SK-N-SH (cell line): Measurements from ENCODE around the gene KCNJ8. TPM values are rescaled to one million over a fixed set of nuclear protein-coding genes. Genes with fewer than 3 reads are reported as not detected.
"Not testable (repeated sequence)": the region's sequence is repeated elsewhere in the genome, so short reads cannot be mapped to it uniquely, and the experiment has no call there.

ENCODE experiments used
- CTCF ChIA-PET: fragments of 300-600, 350-600 bp; formaldehyde crosslinking; extraction: SDS; loops from one replicate; lab custom pipeline; 2021; lab: Yijun Ruan, JAX
- POLR2A ChIA-PET: fragments of 350-600 bp; sonication (Branson Sonifier 250); formaldehyde crosslinking; extraction: SDS; loops from one replicate; lab custom pipeline; 2020; ENCODE audit warnings: antibody characterized with exemption, inconsistent platforms; lab: Yijun Ruan, JAX
- DNase-seq: peaks from one replicate; pipeline ENCODE4 v3.0.0; 2012
- H2AFZ ChIP-seq: fragments of 200-600 bp; sonication (generic); 2 replicates; pipeline ENCODE4 v1.8.1; 2016; ENCODE audit warnings: antibody characterized with exemption, mild to moderate bottlenecking, low read depth
- H3F3A ChIP-seq: fragments of 200-600 bp; sonication (generic); replicated peaks from 2 replicates; pipeline ENCODE3; 2016; ENCODE audit warnings: antibody characterized with exemption, mild to moderate bottlenecking; ENCODE audit not compliant: insufficient read depth
- H3K27ac ChIP-seq, 2 experiments: fragments of 200-500 bp in 1 of 2; fragments of 200-600 bp in 1 of 2; sonication (Bioruptor generic) in 1 of 2; sonication (generic), shearing (Covaris generic) in 1 of 2; 2 replicates each; pipeline versions ENCODE4 v1.5.1 to v1.6.1; 2014 to 2016; ENCODE audit warnings: low read depth in 2 of 2, inconsistent platforms in 1 of 2, low read length in 1 of 2, mild to moderate bottlenecking in 1 of 2, mixed read lengths in 1 of 2
- H3K27me3 ChIP-seq: fragments of 200-600 bp; sonication (generic), shearing (Covaris generic); 2 replicates; pipeline ENCODE4 v1.6.1; 2016; ENCODE audit warnings: mixed run types; ENCODE audit not compliant: insufficient read depth
- H3K36me3 ChIP-seq, 2 experiments: fragments of 200-500 bp in 1 of 2; fragments of 200-600 bp in 1 of 2; sonication (Bioruptor generic) in 1 of 2; sonication (generic) in 1 of 2; replicated peaks in 1 of 2; 2 replicates each; pipeline versions ENCODE3 to v1.5.1; 2014 to 2016; ENCODE audit warnings: low read length in 1 of 2, mild to moderate bottlenecking in 1 of 2; ENCODE audit not compliant: insufficient read depth in 2 of 2, control insufficient read depth in 1 of 2
- H3K4me1 ChIP-seq, 2 experiments: fragments of 200-500 bp in 1 of 2; fragments of 200-600 bp in 1 of 2; sonication (Bioruptor generic) in 1 of 2; sonication (generic), shearing (Covaris generic) in 1 of 2; 2 replicates each; pipeline versions ENCODE4 v1.5.1 to v1.6.1; 2014 to 2016; ENCODE audit warnings: low read depth in 1 of 2, low read length in 1 of 2, mixed run types in 1 of 2; ENCODE audit not compliant: insufficient read depth in 2 of 2, control insufficient read depth in 1 of 2
- H3K4me2 ChIP-seq: fragments of 200-600 bp; sonication (generic), shearing (Covaris generic); 2 replicates; pipeline ENCODE4 v1.6.1; 2017; ENCODE audit warnings: mixed run types
- H3K4me3 ChIP-seq, 2 experiments: fragments of 200-500 bp in 1 of 2; fragments of 200-600 bp in 1 of 2; sonication (Bioruptor generic) in 1 of 2; sonication (generic), shearing (Covaris generic) in 1 of 2; 2 replicates each; pipeline versions ENCODE4 v1.5.1 to v1.8.1; 2014 to 2016; ENCODE audit warnings: low read depth in 2 of 2, inconsistent platforms in 1 of 2, low read length in 1 of 2, mild to moderate bottlenecking in 1 of 2, mixed read lengths in 1 of 2, moderate library complexity in 1 of 2
- H3K79me2 ChIP-seq: fragments of 200-600 bp; sonication (generic); 2 replicates; pipeline ENCODE4 v1.8.1; 2017; ENCODE audit warnings: mild to moderate bottlenecking; ENCODE audit not compliant: insufficient read depth
- H3K9ac ChIP-seq: fragments of 200-600 bp; sonication (generic); 2 replicates; pipeline ENCODE4 v1.6.1; 2017; ENCODE audit warnings: mixed run types
- H3K9me2 ChIP-seq: fragments of 200-600 bp; sonication (generic); 2 replicates; pipeline ENCODE4 v1.6.1; 2017; ENCODE audit warnings: mixed run types
- H3K9me3 ChIP-seq: fragments of 200-600 bp; sonication (generic); 2 replicates; pipeline ENCODE4 v1.6.1; 2017; ENCODE audit warnings: mixed run types, mild to moderate bottlenecking, moderate library complexity
- H4K20me1 ChIP-seq: fragments of 200-600 bp; sonication (generic); 2 replicates; pipeline ENCODE4 v1.6.1; 2017; ENCODE audit warnings: mild to moderate bottlenecking, mixed run types; ENCODE audit not compliant: insufficient read depth
- EZH2phosphoT487 ChIP-seq: fragments of 200-600 bp; sonication (generic); IDR thresholded peaks from 2 replicates; pipeline ENCODE4 v1.6.1; 2017; ENCODE audit warnings: low read depth, mixed run types, mild to moderate bottlenecking, antibody characterized with exemption, moderate library complexity, borderline replicate concordance
- GATA2 ChIP-seq: sonication (generic); formaldehyde crosslinking; IDR thresholded peaks from 2 replicates; pipeline ENCODE4 v1.5.0; 2020; ENCODE audit warnings: mild to moderate bottlenecking, missing genetic modification reagents
- MEF2A ChIP-seq: IDR thresholded peaks from 2 replicates; pipeline ENCODE4 v1.4.0; 2012; ENCODE audit warnings: low read depth, borderline replicate concordance
- RXRA ChIP-seq: IDR thresholded peaks from 2 replicates; pipeline ENCODE4 v1.4.0; 2012; ENCODE audit warnings: low read depth, mild to moderate bottlenecking, borderline replicate concordance
- SMC3 ChIP-seq: IDR thresholded peaks from 2 replicates; pipeline ENCODE4 v1.6.1; 2012; ENCODE audit warnings: low read depth, low read length, improper control_type of control experiment
- TAF1 ChIP-seq: IDR thresholded peaks from 2 replicates; pipeline ENCODE4 v1.6.1; 2012; ENCODE audit warnings: low read depth, mild to moderate bottlenecking, low read length, moderate library complexity, borderline replicate concordance
- TEAD4 ChIP-seq: IDR thresholded peaks from 2 replicates; pipeline ENCODE4 v1.4.0; 2012; ENCODE audit warnings: mild to moderate bottlenecking, borderline replicate concordance; ENCODE audit not compliant: insufficient read depth
- USF2 ChIP-seq: fragments of 150-350 bp; IDR thresholded peaks from 2 replicates; pipeline ENCODE4 v1.6.1; 2017; ENCODE audit warnings: antibody characterized with exemption, low read length, low read depth, borderline replicate concordance
- ZBTB33 ChIP-seq: IDR thresholded peaks from 2 replicates; pipeline ENCODE4 v1.4.0; 2012; ENCODE audit warnings: low read depth, borderline replicate concordance
- WGBS: methylation state at CpG from one replicate; pipeline ENCODE4 v1.1.6; 2017; ENCODE audit warnings: low lambda C conversion rate; 5-methylcytosine and 5-hydroxymethylcytosine counted together
- polyA plus RNA-seq, 3 experiments: library from polyadenylated mRNA; depleted of rRNA; stranded (reverse); fragments of >200 nt; gene quantifications; 2 replicates each; pipeline ENCODE4 v1.2.3, GENCODE V29; 2012

The KCNJ8 gene
- polyA plus RNA-seq, 1 of the 3 experiments (the other 2 are of a cell fraction): 0.15 TPM

- TF ChIP-seq ZBTB33: no peak
- TF ChIP-seq, all 33 proteins: peak for 0
- Histone ChIP-seq H3K36me3 (no peaks in the 10 kb centered on the region), H3K79me2 (no peaks in the 10 kb centered on the region), H3K9me3 (no peaks in the 10 kb centered on the region), H3K4me3 (no peak overlapping the region), H4K20me1 (no peaks in the 10 kb centered on the region), H3F3A (no peaks in the 10 kb centered on the region), H3K9ac (no peak overlapping the region), H2AFZ (no peak overlapping the region), H3K9me2 (no peaks in the 10 kb centered on the region), H3K27me3 (no peaks in the 10 kb centered on the region), H3K27ac (no peak overlapping the region), H3K4me2 (no peak overlapping the region), H3K4me1 (no peaks in the 10 kb centered on the region)
- ChIA-PET POLR2A (interaction anchor here (0.7 to 0.9 kb wide), 2 partner anchors 11 to 284 kb away, joined by 3 to 6 read pairs; partner anchors contain the start of genes GOLT1B, KCNJ8 and RECQL), CTCF (interaction anchor here (1.2 kb wide), 1 partner anchor 13 kb away, joined by 3 read pairs; no protein-coding TSS in a partner anchor)
- 50% methylated on average over 3 of the region's 3 CpGs for WGBS
- DNase-seq: no peak
Measured at GRCh38 chr12:21786041-21786531, 11.6 kb upstream of the KCNJ8 start.

- H3K4me3 ChIP-seq, H3F3A ChIP-seq, POLR2A ChIA-PET, H3K9me3 ChIP-seq, H4K20me1 ChIP-seq, H3K4me1 ChIP-seq, H3K4me2 ChIP-seq, H3K27ac ChIP-seq, H3K79me2 ChIP-seq, DNase-seq, H3K36me3 ChIP-seq, H3K9ac ChIP-seq, H2AFZ ChIP-seq, H3K27me3 ChIP-seq, H3K9me2 ChIP-seq: not testable (repeated sequence)
- 44% methylated on average over 3 of the region's 3 CpGs for WGBS
- CTCF ChIA-PET: interaction anchor here (2.1 kb wide), 1 partner anchor 9 kb away, joined by 7 read pairs; the partner anchor contains the start of gene KCNJ8
Measured at GRCh38 chr12:21782723-21783122, 8.2 kb upstream of the KCNJ8 start.

GRCh38 chr12:21780786-21781185, 6.3 kb upstream of the KCNJ8 start:
- WGBS: 88% methylated on average over 3 of the region's 3 CpGs
- Histone ChIP-seq H3K27me3 (peaks cover 10% of the 10 kb centered on the region), H4K20me1 (no peaks in the 10 kb centered on the region), H3K9ac (no peak overlapping the region), H3K79me2 (no peaks in the 10 kb centered on the region), H3K4me2 (no peak overlapping the region), H3K9me3 (no peaks in the 10 kb centered on the region), H3K27ac (no peak overlapping the region), H3K4me1 (peaks cover 0 to 3% of the 10 kb centered on the region in 2 experiments; a peak in 1 of 4 replicates), H3F3A (no peaks in the 10 kb centered on the region), H3K36me3 (no peaks in the 10 kb centered on the region), H3K9me2 (no peaks in the 10 kb centered on the region), H2AFZ (no peak overlapping the region), H3K4me3 (no peak overlapping the region)
- CTCF ChIA-PET: no interaction called here
- no peak for DNase-seq
- POLR2A ChIA-PET: no interaction called here
- TF ChIP-seq EZH2phosphoT487: no peak
- TF ChIP-seq TEAD4: no peak
- TF ChIP-seq USF2: no peak
- TF ChIP-seq TAF1: no peak
- TF ChIP-seq RXRA: no peak
- TF ChIP-seq GATA2 (CRISPR knock-in tag): no peak
- no peak for TF ChIP-seq MEF2A
- no peak for TF ChIP-seq SMC3
